Activated CD4-positive, alpha-beta T cell treated with anti-CD3 and anti-CD28 coated beads, Interleukin-2, amount 50 U/mL, for 24 hours (primary cell): Measurements from ENCODE around the gene ATG101.

Source experiments
- DNase-seq, 2 donors: peaks; one replicate each; pipeline ENCODE4 v3.0.0-alpha.2; 2020; ENCODE audit warnings: low read depth in 1 of 2, low spot score in 1 of 2

Gene ATG101, protein sequence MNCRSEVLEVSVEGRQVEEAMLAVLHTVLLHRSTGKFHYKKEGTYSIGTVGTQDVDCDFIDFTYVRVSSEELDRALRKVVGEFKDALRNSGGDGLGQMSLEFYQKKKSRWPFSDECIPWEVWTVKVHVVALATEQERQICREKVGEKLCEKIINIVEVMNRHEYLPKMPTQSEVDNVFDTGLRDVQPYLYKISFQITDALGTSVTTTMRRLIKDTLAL

DNA sequence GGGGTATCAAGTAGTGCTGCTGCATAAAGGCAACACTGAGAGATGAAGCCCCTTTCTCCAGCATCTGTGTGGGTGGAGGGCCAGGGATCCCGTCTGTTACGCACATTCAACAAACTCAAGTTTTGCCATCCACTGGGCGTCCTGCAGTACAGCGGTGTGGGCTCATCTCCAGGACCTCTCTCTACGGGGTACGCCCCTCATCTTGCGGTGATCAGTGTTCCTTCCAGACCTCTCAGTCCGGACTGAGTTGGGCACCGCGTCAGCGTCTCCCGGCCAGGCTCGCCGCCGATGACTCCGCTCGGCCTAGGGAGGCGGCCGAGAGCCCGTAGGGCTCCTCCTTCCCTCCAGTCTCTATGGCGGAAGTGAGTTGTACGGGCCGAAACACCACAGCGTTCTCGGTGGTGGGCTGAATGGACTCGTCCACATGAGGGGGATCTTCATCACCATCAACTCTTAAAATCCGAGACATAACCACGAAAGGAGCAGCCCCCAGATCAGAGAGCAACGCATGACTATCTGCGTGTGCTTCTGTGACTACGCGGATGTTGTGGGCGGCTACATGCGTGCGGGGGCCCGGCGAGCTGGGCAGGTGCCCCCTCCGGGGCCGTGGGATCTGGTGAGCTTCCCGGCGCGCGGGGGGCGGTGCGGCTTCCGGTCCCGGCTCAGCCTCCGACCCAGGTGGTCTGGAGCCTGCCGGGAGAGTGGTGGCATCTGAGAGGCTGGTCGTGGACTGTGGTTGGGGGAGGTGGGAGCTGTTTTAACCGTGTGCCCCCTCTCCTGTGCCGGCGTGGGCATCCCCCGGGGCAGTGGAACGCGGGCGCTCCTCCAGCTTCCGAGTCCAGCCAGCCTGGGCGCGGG lies at the start of gene ATG101:
Gene ATG101, plus strand, starts transcription at position 652 of the 858 bp plus-strand sequence. CDS start 3,673 bp downstream, outside the sequence.
- peak; percentile 74 to 87 for DNase-seq

DNA sequence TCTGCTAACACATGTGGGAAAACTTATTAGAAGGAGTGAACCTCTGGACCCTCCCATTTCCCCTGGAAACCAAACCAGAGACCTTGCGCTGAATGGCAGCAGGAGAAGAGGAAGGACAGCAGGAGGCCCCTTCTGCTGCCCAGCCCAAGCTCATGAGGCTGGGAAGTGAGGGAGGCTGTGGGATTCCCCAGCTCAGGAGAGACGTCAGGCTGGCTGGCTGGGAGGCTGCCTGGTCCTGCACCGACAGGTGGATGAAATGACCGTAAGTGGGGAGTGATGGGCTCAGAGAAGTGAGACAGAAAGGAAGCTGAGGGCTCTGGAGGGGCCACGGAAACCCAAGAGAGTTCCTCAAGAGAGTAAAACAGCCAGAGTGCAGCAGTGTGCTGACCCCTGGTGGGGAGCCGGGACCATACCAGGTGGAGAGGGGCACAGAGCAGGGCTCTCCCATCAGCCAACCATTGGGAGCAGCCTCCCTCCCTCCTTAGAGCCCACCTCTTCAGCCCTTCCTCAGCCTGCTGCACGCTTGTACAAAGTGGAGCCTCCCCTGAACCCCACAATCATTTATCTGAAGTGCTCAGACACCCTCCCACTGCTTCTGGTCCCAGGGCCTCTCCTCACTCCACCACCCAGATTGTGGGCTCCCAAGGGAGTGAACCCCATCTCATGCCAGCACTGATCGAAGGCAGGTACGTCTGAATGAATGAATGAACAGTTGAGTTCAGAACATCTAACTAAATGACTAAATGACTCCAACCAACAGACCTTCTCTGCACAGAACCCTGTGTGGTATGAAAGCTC lies 49.0 kb upstream of the ATG101 start:
- no peak for DNase-seq

DNA sequence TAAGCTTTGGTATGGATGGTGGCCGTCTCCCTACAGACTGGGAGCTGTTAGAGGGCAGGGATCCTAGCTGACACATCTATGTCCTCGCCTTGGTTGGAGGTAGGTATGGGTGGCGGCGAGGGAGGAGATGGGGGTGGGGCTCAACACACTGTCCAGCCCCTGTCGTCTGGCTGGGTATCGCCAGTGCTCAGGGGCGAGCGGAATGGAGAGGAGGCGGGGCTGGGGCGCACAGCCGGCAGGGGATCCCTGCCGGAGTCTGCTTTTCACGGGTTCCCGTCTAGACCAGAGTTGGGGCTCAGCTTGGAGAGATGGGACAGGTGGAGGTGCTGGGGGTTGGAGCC lies 47.0 kb upstream of the ATG101 start:
- no peak for DNase-seq

DNA sequence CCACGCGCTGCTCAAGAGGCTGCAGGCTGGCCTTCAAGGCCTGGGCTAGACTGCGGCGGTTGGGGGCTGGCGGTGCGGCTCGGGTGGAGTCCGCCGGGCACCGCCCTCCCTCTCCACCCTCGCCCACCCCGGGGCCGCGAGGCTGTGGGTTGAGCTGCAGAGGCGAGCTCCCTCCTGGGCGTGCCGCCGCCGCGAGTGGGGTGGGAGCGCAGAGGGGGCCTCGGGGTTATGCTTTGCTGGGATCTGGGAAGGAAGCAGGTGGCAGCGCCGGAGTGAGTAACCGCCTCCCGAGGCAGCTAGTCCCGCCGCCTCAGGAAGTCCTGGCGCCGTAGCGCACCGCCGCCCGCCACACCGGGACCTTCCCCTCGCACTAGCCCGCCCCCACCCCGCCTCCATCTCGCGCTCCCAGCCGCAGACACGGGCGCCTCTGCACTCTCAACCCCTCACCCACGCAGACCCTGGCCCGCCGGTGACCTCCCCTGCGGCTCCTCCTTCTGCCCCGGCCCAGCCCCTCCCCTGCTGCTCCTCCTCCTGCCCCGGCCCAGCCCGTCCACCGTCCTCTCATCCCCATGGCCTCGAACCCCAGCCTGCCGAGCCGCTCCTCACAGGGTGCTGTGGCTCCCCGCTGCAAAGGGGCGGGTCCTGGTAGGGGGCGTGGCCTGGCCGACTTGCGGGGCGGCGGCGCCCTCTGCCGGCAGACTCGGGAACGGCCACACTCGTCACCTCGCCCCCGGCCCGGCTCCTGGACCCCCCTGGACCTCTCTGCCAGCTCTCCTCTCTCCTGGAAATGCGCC lies 46.4 kb upstream of the ATG101 start:
- DNase-seq, result peak; percentile 88 to 90

DNA sequence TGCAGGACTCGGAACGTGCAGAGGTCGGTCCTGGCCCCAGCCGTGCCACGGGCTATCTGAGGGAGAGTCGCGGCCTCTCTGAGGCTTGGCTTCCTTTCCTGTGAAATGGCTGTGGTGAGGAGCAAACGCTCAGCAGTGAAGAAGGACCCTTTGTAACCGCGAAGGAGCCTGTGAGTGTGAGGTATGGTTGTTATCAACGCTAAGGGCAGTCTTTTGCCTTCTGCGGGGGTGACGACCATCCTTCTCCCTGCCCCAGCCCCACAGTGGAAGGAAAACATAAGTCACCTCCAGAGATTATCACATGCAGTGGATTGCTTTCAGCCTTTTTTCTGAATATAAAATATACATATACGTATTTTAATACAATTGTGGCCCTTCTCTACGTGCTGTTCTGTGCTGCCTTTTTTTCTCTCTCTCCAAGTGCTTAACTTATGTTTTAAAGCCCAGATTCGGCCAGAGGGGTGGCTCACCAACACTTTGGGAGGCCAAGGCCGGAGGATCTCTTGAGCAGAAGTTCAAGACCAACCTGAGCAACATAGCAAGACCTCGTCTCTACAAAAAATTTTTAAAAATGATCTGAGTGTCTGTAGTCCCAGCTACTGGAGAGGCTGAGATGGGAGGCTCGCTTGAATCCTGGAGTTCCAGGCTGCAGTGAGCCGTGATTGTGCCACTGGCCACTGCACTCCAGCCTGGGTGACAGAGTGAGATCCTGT lies 45.6 kb upstream of the ATG101 start:
- DNase-seq, result no peak

DNA sequence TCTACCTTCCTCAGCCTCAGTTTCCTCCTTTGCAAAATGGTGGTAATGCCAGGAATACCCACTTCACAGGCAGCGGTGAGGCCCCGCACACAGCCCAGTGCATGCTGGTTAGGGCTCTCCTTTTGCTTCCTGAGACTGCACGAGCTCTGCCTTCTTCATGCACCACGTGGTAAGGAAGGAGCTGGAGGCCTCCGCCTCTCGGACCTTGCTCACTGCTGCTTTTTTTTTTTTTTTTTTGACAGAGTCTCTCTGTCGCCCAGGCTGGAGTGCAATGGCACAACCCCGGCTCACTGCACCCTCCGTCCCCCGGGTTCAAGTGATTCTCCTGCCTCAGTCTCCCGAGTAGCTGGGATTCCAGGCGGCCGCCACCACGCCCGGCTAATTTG lies 44.9 kb upstream of the ATG101 start:
- no peak for DNase-seq

DNA sequence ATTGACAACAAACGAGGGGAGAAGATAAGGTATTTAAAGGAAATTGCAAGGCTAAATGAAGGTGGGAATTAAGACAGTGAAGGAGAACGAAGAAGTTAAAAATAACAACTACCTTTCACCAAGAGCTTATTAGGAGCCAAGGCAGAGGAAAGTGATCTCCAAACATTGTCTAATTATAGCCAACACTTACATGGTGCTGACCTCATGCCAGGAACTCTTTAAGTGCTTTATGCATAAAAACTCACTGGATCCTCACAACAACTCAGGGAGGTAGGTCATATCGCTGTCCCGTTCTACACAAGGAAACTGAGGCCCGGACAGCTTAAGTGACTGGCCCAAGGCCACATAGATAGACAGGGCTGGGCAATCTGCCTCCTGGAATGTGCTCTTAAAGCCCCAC lies 43.5 kb upstream of the ATG101 start:
- no peak for DNase-seq

DNA sequence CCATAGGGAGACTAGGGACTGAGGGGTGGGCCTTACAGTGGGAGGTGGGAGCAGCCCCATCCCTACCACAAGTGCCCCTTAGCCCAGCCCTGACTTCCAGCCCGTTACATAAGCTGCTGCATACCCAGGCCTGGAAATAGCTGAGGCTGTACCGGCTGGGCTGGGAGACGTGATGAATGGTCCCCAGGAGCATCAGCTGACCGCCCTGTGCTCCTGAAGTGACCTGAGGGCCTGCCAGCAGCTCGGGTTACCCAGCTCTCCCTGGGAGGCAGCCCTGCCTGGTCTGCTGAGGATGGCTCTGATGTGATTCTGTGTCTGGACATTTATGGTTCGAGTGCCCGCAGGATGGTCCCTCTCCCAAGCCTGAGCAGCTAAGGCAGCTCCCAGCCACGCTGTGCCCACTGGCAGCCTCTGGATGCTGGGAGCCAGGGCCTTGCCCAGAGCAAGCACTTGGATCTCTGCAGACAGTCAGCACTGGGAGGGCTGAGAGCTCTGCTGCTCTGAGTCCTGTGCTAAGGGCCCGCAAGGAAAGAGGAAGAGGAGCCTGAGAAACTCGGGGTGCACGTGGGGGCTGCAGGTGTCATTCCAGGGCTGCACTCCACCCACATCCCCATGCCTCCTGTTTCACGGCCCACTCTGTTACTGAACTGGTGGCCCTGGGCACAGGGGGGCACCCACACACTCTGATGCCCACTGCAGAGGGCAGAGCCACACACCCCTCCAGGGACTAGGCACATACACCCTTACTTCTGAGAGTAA lies 42.5 kb upstream of the ATG101 start:
- no peak for DNase-seq

DNA sequence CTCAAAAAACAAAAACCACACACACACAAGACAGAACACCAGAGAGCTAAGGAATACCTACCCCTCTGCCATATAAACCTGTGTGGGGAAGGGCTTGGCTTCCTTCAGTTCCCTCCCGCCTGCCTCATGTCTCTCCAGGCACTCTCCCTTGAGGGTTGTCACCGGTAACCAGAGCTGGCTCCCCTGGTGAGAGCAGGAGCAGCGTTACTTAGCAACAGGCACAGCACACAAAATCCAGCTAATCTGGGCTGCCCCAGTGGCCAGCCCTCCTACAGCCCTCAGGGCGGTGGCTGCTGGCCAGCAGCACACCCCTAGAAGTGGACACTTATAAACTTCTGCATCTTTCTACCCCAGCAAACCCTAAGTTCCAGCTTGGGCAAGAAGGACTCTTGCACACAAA lies 40.1 kb upstream of the ATG101 start:
- DNase-seq, result no peak

DNA sequence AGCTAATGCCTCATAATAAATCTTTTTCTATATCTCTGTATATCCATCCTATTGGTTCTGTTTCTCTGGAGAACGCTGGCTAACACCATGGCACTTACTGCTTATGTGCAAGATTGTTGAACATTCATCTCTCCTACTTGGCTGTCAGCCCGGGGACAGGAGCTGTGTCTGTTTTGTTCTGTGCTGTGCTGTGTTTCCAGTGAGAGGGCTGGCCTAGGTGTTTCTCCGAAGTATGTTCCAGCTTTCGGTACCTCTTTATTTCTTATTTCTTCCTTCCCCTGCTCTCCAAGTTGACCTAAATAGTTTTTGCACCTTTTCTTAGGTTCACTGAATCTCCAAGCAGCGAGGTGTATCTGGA lies 37.4 kb upstream of the ATG101 start:
- no peak for DNase-seq

DNA sequence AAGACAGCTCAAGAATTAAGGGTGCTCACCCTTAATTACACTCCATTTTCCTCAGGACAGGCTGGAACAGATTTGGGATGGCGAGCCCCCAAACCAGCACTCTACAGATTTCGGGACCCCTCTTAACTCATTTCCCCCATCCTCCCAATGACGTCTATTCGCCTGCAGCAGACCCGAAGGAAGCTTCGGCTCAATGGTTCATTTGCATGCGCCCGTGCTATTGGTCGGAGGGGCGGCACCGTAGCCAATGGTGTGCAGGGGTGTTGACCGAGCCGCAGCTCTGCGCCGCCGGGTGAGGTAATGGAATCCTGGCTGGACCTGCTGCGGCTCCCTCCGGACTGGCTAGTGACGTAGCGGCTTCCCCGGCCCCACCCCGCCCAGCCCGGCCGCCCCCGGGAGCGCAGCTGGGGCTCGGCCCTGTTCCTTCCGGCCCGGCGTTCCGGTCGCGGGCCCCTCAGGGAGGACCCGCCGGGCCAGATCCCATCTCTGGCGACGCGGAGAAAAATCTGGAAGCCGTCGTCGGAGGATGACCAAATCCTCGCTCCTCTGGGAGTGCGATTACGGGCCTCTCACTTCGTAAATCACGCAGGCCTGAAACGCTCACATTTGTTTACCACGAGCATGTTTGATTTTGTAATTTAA lies 36.9 kb upstream of the ATG101 start:
- peak; percentile 63 to 86 for DNase-seq

DNA sequence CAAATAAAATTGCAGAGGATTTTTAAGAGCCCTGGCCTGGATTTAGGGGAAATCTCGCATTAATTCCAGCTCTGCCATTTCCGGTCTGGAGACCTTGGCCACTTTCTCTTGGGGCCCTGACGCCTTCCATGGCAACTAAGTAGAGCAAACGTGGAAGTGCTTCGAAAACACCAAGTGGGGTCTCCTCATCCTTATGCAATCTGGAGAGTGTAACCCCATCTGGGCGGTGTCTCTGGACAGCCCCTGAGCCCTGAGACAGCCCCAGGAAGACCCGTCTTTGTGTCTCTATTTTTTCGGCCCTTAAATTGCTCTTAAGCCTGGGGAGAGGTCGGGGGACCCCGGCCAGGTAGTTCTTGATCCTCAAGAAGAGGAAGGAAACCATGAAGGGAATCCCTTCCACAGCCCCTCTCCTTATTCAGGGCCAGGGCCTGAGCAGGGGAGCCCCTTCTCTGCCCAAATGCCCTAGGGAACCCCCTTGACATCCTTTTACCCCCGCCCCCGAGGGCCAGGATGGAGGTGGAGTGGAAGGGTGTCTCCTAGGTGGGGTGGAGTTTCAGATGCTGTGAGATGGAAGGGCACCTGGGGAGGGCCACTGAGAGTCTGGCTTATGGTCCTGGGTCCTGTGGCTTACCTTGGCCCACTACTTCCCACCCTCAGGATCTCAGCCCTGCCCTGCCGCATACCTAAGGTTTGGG lies 36.2 kb upstream of the ATG101 start:
- no peak for DNase-seq

DNA sequence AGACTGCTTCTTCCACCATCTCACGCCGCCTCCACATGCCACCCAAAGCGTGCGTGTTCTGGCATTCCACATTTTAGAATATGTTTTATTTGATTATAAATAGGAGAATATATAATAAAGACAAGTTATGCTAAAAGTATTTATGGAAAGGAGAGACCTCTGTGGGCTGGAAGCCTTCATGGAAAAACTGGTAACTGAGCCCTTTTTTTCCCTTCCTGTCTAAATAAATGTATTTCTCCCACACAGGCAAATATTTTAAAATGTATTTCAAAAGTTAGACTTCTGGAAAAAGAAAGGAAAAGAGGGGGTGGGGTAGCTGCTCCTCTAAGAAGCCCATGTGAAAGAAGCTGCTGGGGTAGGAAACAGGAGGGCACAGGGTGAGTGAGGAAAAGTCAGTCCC lies 34.6 kb upstream of the ATG101 start:
- no peak for DNase-seq

DNA sequence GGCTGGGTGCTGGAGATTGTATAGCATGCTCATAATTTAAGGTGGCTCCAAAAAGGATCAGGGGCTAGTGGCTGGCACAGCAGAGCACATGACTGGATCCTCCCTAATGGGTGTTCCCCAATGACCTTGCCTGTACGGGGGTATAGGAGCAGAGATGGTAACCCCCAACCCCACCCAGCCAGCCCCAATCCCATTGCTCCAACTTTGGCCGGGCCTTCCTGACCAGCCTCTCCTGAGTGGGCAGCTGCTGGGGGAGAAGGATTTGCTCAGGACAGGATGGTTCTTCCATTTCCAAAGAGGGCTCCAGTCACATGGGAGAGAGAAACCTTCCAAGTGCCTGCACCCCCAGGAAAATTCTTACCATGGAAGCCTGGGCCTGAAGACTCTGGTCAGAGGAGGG lies 33.9 kb upstream of the ATG101 start:
- no peak for DNase-seq

DNA sequence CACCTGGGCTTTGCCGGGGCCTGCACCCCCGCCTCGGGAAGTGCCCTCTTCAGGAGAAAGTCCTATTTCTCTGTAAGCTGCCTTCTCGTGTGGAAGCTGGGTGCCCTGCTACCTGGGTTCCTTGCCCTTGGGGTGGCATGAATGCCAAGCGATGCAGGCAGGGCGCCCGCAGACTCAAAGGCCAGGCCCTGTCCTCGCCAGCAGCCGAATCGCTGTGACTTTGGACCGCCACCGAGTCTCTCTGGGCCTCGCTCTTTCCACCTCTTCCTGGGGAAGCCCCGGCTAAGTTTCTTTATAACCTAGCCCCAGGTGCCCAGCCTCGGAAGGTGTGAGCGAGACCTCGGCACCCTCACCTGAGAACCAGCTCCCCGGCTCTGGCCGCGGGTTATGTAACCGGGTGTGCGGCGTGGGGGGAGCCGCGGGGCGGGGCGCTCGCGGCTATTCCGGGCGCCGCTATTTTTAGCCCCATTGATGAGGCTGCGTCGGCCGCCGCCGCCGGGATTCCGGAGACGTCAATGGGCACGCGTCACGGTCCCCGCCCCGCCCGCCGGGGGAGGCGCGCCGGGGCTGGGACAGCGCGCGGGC lies 33.1 kb upstream of the ATG101 start:
- DNase-seq, result peak; percentile 50 to 65

DNA sequence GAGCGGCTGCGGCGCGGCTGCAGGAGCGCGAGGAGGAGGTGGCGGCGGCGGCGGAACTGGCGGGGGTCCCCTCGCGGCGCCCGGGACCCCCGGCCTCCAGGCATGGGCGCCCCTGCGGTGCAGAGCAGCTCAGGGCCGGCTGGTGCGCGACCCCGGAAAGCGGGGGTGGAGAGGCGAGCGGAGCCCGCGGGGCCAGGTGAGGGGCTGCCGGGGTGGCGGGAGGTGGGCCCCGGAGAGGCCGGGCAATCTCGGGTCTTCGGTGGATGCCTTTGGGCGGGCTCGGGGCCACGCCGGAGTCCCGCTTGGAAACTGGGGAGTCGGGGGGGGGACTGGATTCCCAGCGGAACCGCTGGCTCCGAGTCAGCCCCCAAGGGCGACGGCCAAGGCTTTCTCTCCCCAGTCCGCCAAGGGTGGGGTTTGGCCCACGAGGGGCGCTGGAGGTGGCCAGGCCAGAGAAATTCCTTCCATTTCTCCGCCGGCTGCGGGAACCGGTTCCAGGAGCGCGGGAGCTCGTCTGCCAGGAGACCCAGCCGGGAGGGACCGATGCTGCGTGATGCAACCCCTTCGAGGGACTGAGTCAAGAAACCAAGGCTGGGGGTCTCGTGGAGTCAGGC lies 32.4 kb upstream of the ATG101 start:
- no peak for DNase-seq

DNA sequence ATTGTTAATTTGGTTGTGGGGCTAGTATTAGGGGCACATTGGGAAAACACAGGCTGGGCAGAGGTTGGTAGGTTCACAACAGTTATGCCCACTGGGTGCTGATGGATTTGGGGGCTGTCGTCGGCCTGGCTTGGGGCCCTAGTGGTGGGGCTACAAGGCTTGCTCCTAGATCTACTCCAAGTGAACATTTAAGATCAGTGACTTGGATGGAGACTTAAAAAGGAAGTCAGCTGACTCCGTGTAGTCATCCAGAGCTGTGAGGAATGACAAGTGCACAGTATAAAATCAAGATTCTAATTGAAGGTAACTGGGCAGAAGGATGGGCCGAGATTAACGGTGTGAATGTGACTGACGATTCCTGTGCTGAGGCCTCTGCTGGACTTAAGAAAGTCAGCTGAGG lies 31.3 kb upstream of the ATG101 start:
- DNase-seq, result no peak

DNA sequence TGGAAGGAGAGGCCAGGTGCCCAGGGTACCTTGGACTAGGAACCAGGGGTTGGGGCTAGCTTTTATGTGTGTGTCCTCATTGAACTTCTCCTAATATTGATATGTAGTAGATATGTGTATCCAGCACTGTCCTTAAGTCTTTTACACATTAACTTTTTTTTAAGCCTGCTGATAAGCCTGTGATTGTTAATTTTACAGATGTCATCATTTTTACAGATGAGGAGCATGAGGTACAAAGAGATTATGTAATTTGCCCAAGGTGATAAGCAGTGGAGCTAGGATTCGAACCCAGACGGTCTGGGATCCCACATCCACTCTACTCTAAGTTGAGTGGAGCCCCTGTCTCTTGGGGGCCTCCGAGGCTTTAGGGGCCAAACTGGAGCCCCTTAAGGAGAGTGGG lies 28.7 kb upstream of the ATG101 start:
- DNase-seq, result no peak
